ENCODE measurements around the gene IGSF9. TPM values are rescaled to one million over a fixed set of nuclear protein-coding genes. Genes with fewer than 3 reads are reported as not detected.

Gene IGSF9
- total and polyA plus RNA-seq, 2 experiments from 2014 or later = 10.3 to 27.6 TPM

DNA sequence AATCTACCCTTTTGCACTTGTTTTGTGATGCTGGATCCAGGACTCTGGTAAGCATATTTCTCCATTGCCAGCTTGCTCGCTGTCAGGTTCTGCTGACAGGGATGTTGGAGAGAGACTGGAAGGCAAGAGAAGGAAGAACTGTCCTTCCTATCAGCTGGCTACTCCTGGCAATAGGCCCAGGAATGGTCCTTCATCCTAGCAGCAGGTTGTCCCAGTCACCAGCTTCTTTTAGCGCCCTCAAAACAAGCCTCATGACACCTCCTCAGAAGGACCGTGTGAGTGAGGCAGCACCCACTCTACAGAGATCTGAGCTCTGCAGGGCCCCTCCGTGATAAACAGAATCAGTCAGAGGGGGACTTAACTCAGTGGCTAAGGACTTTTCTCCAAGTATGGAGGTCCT lies 41.8 kb upstream of the IGSF9 start (continued):
- TF ChIP-seq, protein P1, sequence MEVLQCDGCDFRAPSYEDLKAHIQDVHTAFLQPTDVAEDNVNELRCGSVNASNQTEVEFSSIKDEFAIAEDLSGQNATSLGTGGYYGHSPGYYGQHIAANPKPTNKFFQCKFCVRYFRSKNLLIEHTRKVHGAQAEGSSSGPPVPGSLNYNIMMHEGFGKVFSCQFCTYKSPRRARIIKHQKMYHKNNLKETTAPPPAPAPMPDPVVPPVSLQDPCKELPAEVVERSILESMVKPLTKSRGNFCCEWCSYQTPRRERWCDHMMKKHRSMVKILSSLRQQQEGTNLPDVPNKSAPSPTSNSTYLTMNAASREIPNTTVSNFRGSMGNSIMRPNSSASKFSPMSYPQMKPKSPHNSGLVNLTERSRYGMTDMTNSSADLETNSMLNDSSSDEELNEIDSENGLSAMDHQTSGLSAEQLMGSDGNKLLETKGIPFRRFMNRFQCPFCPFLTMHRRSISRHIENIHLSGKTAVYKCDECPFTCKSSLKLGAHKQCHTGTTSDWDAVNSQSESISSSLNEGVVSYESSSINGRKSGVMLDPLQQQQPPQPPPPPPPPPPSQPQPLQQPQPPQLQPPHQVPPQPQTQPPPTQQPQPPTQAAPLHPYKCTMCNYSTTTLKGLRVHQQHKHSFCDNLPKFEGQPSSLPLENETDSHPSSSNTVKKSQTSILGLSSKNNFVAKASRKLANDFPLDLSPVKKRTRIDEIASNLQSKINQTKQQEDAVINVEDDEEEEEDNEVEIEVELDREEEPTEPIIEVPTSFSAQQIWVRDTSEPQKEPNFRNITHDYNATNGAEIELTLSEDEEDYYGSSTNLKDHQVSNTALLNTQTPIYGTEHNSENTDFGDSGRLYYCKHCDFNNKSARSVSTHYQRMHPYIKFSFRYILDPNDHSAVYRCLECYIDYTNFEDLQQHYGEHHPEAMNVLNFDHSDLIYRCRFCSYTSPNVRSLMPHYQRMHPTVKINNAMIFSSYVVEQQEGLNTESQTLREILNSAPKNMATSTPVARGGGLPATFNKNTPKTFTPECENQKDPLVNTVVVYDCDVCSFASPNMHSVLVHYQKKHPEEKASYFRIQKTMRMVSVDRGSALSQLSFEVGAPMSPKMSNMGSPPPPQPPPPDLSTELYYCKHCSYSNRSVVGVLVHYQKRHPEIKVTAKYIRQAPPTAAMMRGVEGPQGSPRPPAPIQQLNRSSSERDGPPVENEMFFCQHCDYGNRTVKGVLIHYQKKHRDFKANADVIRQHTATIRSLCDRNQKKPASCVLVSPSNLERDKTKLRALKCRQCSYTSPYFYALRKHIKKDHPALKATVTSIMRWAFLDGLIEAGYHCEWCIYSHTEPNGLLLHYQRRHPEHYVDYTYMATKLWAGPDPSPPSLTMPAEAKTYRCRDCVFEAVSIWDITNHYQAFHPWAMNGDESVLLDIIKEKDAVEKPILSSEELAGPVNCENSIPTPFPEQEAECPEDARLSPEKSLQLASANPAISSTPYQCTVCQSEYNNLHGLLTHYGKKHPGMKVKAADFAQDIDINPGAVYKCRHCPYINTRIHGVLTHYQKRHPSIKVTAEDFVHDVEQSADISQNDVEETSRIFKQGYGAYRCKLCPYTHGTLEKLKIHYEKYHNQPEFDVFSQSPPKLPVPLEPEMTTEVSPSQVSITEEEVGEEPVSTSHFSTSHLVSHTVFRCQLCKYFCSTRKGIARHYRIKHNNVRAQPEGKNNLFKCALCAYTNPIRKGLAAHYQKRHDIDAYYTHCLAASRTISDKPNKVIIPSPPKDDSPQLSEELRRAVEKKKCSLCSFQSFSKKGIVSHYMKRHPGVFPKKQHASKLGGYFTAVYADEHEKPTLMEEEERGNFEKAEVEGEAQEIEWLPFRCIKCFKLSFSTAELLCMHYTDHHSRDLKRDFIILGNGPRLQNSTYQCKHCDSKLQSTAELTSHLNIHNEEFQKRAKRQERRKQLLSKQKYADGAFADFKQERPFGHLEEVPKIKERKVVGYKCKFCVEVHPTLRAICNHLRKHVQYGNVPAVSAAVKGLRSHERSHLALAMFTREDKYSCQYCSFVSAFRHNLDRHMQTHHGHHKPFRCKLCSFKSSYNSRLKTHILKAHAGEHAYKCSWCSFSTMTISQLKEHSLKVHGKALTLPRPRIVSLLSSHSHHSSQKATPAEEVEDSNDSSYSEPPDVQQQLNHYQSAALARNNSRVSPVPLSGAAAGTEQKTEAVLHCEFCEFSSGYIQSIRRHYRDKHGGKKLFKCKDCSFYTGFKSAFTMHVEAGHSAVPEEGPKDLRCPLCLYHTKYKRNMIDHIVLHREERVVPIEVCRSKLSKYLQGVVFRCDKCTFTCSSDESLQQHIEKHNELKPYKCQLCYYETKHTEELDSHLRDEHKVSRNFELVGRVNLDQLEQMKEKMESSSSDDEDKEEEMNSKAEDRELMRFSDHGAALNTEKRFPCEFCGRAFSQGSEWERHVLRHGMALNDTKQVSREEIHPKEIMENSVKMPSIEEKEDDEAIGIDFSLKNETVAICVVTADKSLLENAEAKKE (CRISPR knock-in tag; IDR thresholded peaks at IDR 0.05) = no peak
- TF ChIP-seq, protein P2, sequence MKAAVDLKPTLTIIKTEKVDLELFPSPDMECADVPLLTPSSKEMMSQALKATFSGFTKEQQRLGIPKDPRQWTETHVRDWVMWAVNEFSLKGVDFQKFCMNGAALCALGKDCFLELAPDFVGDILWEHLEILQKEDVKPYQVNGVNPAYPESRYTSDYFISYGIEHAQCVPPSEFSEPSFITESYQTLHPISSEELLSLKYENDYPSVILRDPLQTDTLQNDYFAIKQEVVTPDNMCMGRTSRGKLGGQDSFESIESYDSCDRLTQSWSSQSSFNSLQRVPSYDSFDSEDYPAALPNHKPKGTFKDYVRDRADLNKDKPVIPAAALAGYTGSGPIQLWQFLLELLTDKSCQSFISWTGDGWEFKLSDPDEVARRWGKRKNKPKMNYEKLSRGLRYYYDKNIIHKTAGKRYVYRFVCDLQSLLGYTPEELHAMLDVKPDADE (IDR thresholded peaks at IDR 0.05) = no peak

DNA sequence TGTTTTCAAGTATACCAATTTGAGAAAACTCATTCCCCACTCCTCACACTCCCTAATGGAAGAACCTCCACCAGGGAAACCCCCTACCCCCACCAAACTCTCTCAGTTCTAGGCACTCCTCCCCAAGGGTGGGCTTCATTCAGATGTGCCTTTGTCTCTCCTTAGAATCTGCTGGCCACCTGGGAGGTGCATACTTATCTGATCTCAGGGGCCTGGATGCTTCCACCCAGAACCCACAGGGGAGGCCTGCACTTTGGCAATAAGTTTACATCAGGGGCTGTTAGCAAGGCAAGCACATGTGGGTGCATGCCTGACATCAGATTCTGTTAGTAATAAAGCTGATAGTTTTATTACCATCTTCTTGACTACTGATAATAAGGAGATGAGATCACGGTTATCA lies 41.1 kb upstream of the IGSF9 start:
- H3K9me2 ChIP-seq (ENCODE audit: insufficient read depth) = no peaks in the 10 kb centered on the region
- no peaks in the 10 kb centered on the region for H3K27me3 ChIP-seq (ENCODE audit: insufficient read depth)
- DNase-seq (ENCODE audit: low spot score) (no peak), ATAC-seq (no peak)
- TF ChIP-seq STAT1 (IDR thresholded peaks at IDR 0.05; ENCODE audit: unreplicated experiment) (no peak), NANOG (IDR thresholded peaks at IDR 0.05; ENCODE audit: borderline replicate concordance) (no peak)
- TF ChIP-seq, protein P2 (IDR thresholded peaks at IDR 0.05) = no peak
- no peak overlapping the region for H3K4me3 ChIP-seq
- H3K4me2 ChIP-seq = no peak overlapping the region
- no peaks in the 10 kb centered on the region for H3F3A ChIP-seq (replicated peaks; ENCODE audit: low read depth)
- peaks cover 8% of the 10 kb centered on the region; the same call in 1 of the 2 replicates for H3K4me1 ChIP-seq (ENCODE audit: insufficient read depth)
- no peaks in the 10 kb centered on the region for H3K79me2 ChIP-seq (replicated peaks; ENCODE audit: insufficient read depth)
- H3K4me1 Mint-ChIP-seq = peaks cover 17% of the 10 kb centered on the region
- H3K27me3 Mint-ChIP-seq (ENCODE audit: insufficient read depth, low read depth, poor library complexity) = no peaks in the 10 kb centered on the region
- H3K9me3 Mint-ChIP-seq = no peaks in the 10 kb centered on the region
- H3K27ac Mint-ChIP-seq = no peak overlapping the region
- no peak overlapping the region for H3K4me3 Mint-ChIP-seq
- no peaks in the 10 kb centered on the region for H3K36me3 Mint-ChIP-seq (ENCODE audit: low read depth)
- no peaks in the 10 kb centered on the region for H4K20me1 ChIP-seq (replicated peaks; ENCODE audit: insufficient read depth)
- no peak overlapping the region for H2AFZ ChIP-seq
- no peak overlapping the region for H3K27ac ChIP-seq (ENCODE audit: low read depth)
- H3K36me3 ChIP-seq (ENCODE audit: insufficient read depth) = no peaks in the 10 kb centered on the region
